SK-N-SH treated with all-trans-retinoic acid at 6 μM for 48 hours (cell line): ENCODE results near the gene UGT1A5.

Experiments used
- CSDC2 ChIP-seq: fragments of 250-450 bp; sonication (Bioruptor Pico); IDR thresholded peaks from 2 replicates; pipeline ENCODE4 v1.5.0; 2020; ENCODE audit warnings: mild to moderate bottlenecking, moderate library complexity
- ESRRG ChIP-seq: fragments of 250-450 bp; sonication (Bioruptor Pico); IDR thresholded peaks from 2 replicates; pipeline ENCODE4 v1.6.1; 2021; ENCODE audit warnings: mild to moderate bottlenecking
- TCF4 ChIP-seq: fragments of 250-450 bp; sonication (Bioruptor Pico); IDR thresholded peaks from 2 replicates; pipeline ENCODE4 v1.8.0; 2021; ENCODE audit warnings: mild to moderate bottlenecking, moderate library complexity, borderline replicate concordance
- ZFP30 ChIP-seq: fragments of 450-650 bp; formaldehyde crosslinking; IDR thresholded peaks from 2 replicates; pipeline ENCODE4 v1.5.0; 2022; ENCODE audit warnings: mild to moderate bottlenecking, moderate library complexity
- ZNF565 ChIP-seq: fragments of 450-650 bp; formaldehyde crosslinking; conservative IDR thresholded peaks from 2 replicates; pipeline ENCODE4 v1.5.0; 2020; ENCODE audit warnings: low read depth, mild to moderate bottlenecking, moderate library complexity
- ZNF70 ChIP-seq: fragments of 450-650 bp; formaldehyde crosslinking; IDR thresholded peaks from 2 replicates; pipeline ENCODE4 v1.5.0; 2020; ENCODE audit warnings: mild to moderate bottlenecking, moderate library complexity
- TF ChIP-seq, protein P1 (sequence below): fragments of 250-450 bp; sonication (Bioruptor Pico); IDR thresholded peaks from 2 replicates; pipeline ENCODE4 v1.5.0; 2020; ENCODE audit warnings: mild to moderate bottlenecking, moderate library complexity

- TF ChIP-seq ZFP30 (CRISPR knock-in tag) (no peak), ESRRG (CRISPR knock-in tag) (no peak), ZNF70 (no peak), TCF4 (CRISPR knock-in tag) (no peak), CSDC2 (CRISPR knock-in tag) (no peak), ZNF565 (CRISPR knock-in tag) (no peak)
- TF ChIP-seq, protein P1, sequence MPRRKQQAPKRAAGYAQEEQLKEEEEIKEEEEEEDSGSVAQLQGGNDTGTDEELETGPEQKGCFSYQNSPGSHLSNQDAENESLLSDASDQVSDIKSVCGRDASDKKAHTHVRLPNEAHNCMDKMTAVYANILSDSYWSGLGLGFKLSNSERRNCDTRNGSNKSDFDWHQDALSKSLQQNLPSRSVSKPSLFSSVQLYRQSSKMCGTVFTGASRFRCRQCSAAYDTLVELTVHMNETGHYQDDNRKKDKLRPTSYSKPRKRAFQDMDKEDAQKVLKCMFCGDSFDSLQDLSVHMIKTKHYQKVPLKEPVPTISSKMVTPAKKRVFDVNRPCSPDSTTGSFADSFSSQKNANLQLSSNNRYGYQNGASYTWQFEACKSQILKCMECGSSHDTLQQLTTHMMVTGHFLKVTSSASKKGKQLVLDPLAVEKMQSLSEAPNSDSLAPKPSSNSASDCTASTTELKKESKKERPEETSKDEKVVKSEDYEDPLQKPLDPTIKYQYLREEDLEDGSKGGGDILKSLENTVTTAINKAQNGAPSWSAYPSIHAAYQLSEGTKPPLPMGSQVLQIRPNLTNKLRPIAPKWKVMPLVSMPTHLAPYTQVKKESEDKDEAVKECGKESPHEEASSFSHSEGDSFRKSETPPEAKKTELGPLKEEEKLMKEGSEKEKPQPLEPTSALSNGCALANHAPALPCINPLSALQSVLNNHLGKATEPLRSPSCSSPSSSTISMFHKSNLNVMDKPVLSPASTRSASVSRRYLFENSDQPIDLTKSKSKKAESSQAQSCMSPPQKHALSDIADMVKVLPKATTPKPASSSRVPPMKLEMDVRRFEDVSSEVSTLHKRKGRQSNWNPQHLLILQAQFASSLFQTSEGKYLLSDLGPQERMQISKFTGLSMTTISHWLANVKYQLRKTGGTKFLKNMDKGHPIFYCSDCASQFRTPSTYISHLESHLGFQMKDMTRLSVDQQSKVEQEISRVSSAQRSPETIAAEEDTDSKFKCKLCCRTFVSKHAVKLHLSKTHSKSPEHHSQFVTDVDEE (CRISPR knock-in tag): no peak
Measured at GRCh38 chr2:233684640-233685039, 28.1 kb upstream of the UGT1A5 start.
